IgD-negative memory B cell (primary cell): ENCODE results near the gene ABHD6. TPM values are rescaled to one million over a fixed set of nuclear protein-coding genes. Genes with fewer than 3 reads are reported as not detected.
"Not testable (repeated sequence)": the region's sequence is repeated elsewhere in the genome, so short reads cannot be mapped to it uniquely, and the experiment has no call there.

Source experiments
- H3K27ac Mint-ChIP-seq, 3 donors: one replicate each; pipeline ENCODE4 v1.8.0; 2020 to 2022; ENCODE audit warnings: mild to moderate bottlenecking in 3 of 3, mixed read lengths in 3 of 3, moderate library complexity in 1 of 3
- H3K27me3 Mint-ChIP-seq: one replicate; pipeline ENCODE4 v1.8.0; 2021; ENCODE audit warnings: mixed read lengths
- H3K36me3 Mint-ChIP-seq: one replicate; pipeline ENCODE4 v1.8.0; 2020; ENCODE audit warnings: mild to moderate bottlenecking, mixed read lengths
- H3K4me1 Mint-ChIP-seq, 3 donors: one replicate each; pipeline ENCODE4 v1.8.0; 2020 to 2022; ENCODE audit warnings: mixed read lengths in 3 of 3, mild to moderate bottlenecking in 1 of 3
- H3K4me3 Mint-ChIP-seq, 4 donors: one replicate each; pipeline ENCODE4 v1.8.0; 2020 to 2022; ENCODE audit warnings: mild to moderate bottlenecking in 4 of 4, mixed read lengths in 4 of 4, moderate library complexity in 3 of 4
- H3K9me3 Mint-ChIP-seq, 3 donors: one replicate each; pipeline ENCODE4 v1.8.0; 2020 to 2021; ENCODE audit warnings: mixed read lengths in 3 of 3, mild to moderate bottlenecking in 1 of 3
- polyA plus RNA-seq: library from polyadenylated mRNA; unstranded; fragments of 300-500 nt; fragmentation: Illumina TruSeq; gene quantifications from one replicate; pipeline ENCODE4 v1.2.3, GENCODE V29; 2021

The ABHD6 gene
- polyA plus RNA-seq, 1 donor from 2014 or later, result 11.0 TPM

GRCh38 chr3:58218904-58219303 lies 18.7 kb upstream of the ABHD6 start:
- H3K4me3 Mint-ChIP-seq, result peak overlapping the region in 1 of 4 donors; percentile 36
- H3K36me3 Mint-ChIP-seq, result no peaks in the 10 kb centered on the region
- H3K4me1 Mint-ChIP-seq, result peaks cover 32 to 45% (median 35%) of the 10 kb centered on the region in 3 donors
- no peaks in the 10 kb centered on the region for H3K9me3 Mint-ChIP-seq
- H3K27ac Mint-ChIP-seq, result no peak overlapping the region
- H3K27me3 Mint-ChIP-seq, result no peaks in the 10 kb centered on the region

DNA sequence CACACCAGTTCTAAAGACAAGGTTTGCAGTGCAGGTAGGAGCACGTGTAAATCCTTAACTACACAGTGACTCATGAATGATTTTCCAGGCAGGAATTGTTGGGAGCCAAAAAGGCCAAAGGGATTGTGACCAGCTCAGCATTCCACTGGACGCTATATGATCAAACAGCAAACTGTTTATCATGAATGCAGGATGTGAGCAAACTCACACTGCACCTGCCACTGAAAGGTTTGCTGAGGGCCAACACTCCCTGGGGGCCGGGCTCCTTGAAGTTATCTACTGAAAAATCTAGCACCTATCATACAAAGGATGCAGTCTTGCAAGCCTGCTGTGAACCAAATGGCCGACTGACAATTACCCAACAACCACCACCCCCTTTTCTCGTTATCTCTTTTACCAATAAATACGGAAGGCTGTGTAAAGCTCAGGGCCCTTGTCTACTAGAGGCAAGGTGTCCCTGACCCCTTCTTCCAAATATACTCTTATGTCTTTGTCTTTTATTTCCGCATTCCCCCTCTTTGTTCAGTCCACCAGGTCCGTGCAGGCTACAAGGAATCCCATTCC lies 15.3 kb upstream of the ABHD6 start:
- H3K4me3 Mint-ChIP-seq, result peak overlapping the region in 2 of 4 donors; percentile 21 to 30
- H3K27ac Mint-ChIP-seq, result no peak overlapping the region

GRCh38 chr3:58223855-58224254 lies 13.7 kb upstream of the ABHD6 start:
- H3K27me3 Mint-ChIP-seq, result peaks cover 2% of the 10 kb centered on the region
- H3K9me3 Mint-ChIP-seq, result peaks cover 0 to 1% (median 0%) of the 10 kb centered on the region in 3 donors
- H3K4me1 Mint-ChIP-seq, result peaks cover 2 to 12% (median 5%) of the 10 kb centered on the region in 3 donors
- no peaks in the 10 kb centered on the region for H3K36me3 Mint-ChIP-seq
- H3K27ac Mint-ChIP-seq, result no peak overlapping the region
- H3K4me3 Mint-ChIP-seq, result peak overlapping the region in 1 of 4 donors; percentile 18

More for the DNA sequence above, 15.3 kb upstream of the ABHD6 start:
- H3K27me3 Mint-ChIP-seq, result peaks cover 2% of the 10 kb centered on the region
- H3K36me3 Mint-ChIP-seq, result no peaks in the 10 kb centered on the region
- peaks cover 10 to 20% (median 17%) of the 10 kb centered on the region in 3 donors for H3K4me1 Mint-ChIP-seq
- H3K9me3 Mint-ChIP-seq, result no peaks in the 10 kb centered on the region

GRCh38 chr3:58227933-58228332 lies 9.7 kb upstream of the ABHD6 start:
- not testable (repeated sequence) for H3K4me3 Mint-ChIP-seq, H3K27ac Mint-ChIP-seq, H3K9me3 Mint-ChIP-seq, H3K36me3 Mint-ChIP-seq, H3K27me3 Mint-ChIP-seq
- H3K4me1 Mint-ChIP-seq, result peaks cover 14 to 18% (median 15%) of the 10 kb centered on the region in 3 donors

GRCh38 chr3:58230876-58231552 lies 6.6 kb upstream of the ABHD6 start:
- peaks cover 2% of the 10 kb centered on the region for H3K27me3 Mint-ChIP-seq

DNA sequence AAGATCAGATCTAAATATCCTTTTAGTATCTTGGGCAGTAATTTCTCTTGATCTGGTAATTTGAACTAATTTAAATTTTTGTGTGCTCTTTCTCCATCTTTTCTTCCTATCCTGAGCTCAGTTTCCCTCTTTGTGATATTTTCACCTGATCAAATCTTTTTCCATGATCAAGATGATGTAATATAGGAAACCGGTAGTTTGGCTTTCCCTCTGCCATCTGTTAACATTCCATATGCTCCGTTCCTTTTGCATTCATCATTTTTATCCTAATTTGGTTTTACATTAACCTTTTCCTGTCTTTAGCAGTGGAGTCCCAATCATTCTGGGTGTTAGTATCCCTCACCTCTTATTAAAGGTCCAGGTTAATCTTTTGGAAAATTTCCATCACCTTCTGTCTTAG lies 5.9 kb upstream of the ABHD6 start:
- H3K27ac Mint-ChIP-seq, result no peak overlapping the region
- H3K27me3 Mint-ChIP-seq, result peaks cover 2% of the 10 kb centered on the region
- no peaks in the 10 kb centered on the region for H3K36me3 Mint-ChIP-seq
- peak overlapping the region in 1 of 4 donors; percentile 46 for H3K4me3 Mint-ChIP-seq
- H3K4me1 Mint-ChIP-seq, result peaks cover 25 to 39% (median 27%) of the 10 kb centered on the region in 3 donors
- peaks cover 0 to 1% (median 0%) of the 10 kb centered on the region in 3 donors for H3K9me3 Mint-ChIP-seq

More at GRCh38 chr3:58230876-58231552, 6.6 kb upstream of the ABHD6 start:
- Mint-ChIP-seq H3K36me3 (no peaks in the 10 kb centered on the region), H3K4me3 (peak overlapping the region in 1 of 4 donors; percentile 46), H3K4me1 (peaks cover 25 to 35% (median 27%) of the 10 kb centered on the region in 3 donors), H3K27ac (no peak overlapping the region), H3K9me3 (peaks cover 0 to 1% (median 0%) of the 10 kb centered on the region in 3 donors)

GRCh38 chr3:58234516-58234931 lies 3.1 kb upstream of the ABHD6 start:
- no peaks in the 10 kb centered on the region for H3K36me3 Mint-ChIP-seq
- no peaks in the 10 kb centered on the region for H3K27me3 Mint-ChIP-seq
- peak overlapping the region in 2 of 3 donors; percentile 36 to 61 for H3K27ac Mint-ChIP-seq
- peak overlapping the region in 1 of 4 donors; percentile 89 for H3K4me3 Mint-ChIP-seq
- H3K9me3 Mint-ChIP-seq, result no peaks in the 10 kb centered on the region
- peaks cover 32 to 44% (median 33%) of the 10 kb centered on the region in 3 donors for H3K4me1 Mint-ChIP-seq

- H3K4me1 Mint-ChIP-seq, result peaks cover 33 to 46% (median 35%) of the 10 kb centered on the region in 3 donors
- no peaks in the 10 kb centered on the region for H3K27me3 Mint-ChIP-seq
- no peaks in the 10 kb centered on the region for H3K9me3 Mint-ChIP-seq
- H3K27ac Mint-ChIP-seq, result no peak overlapping the region
- no peaks in the 10 kb centered on the region for H3K36me3 Mint-ChIP-seq
- peak overlapping the region in 2 of 4 donors; percentile 89 to 96 for H3K4me3 Mint-ChIP-seq
Observed at GRCh38 chr3:58235970-58236369, 1.6 kb upstream of the ABHD6 start.

GRCh38 chr3:58236527-58237237 lies 910 bp upstream of the ABHD6 start:
- no peaks in the 10 kb centered on the region for H3K36me3 Mint-ChIP-seq
- H3K9me3 Mint-ChIP-seq, result no peaks in the 10 kb centered on the region
- peak overlapping the region; percentile 89 to 97 (median 92) for H3K4me3 Mint-ChIP-seq
- H3K4me1 Mint-ChIP-seq, result peaks cover 26 to 46% (median 34%) of the 10 kb centered on the region in 3 donors
- H3K27me3 Mint-ChIP-seq, result no peaks in the 10 kb centered on the region
- H3K27ac Mint-ChIP-seq, result peak overlapping the region; percentile 73 to 95 (median 92)

DNA sequence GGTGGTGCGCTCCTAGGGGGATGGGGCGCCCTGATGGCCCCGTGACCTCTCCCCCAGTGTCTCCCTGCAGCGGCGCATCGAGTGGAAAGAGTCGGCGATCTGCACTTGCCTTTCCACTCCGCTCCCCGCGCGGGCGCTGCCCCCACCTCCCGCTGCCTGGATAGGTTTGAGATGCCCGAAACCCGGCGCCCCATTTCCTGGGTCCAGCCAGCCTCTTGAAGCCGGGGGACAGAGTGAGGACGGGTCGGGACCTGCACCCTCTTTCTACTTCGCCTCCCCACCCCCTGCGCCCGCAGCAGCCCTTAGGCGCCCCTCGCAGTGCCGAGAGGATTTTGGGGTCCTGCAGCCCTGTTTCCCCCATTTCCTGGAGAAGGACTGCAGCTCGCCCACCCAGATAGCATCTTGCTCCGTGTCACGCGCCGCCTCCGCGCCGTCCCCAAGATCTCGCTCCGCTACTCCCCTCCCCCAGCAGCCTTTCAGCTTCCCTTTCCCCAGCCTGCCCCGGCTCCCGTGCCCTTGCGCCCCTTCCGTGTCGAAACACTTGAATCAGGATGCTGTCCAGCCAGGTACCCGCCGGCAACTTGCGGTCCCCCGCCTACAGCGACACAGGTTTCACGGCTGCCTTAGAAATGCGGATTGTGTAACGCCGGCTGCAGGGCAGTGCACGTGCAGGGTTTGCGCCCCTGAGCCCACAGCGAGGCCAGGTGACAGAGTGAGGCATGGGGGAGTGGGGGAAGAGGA lies 519 bp downstream of the ABHD6 start:
- H3K36me3 Mint-ChIP-seq, result peaks cover 3% of the 10 kb centered on the region
- peak overlapping the region; percentile 73 to 78 (median 76) for H3K27ac Mint-ChIP-seq
- H3K27me3 Mint-ChIP-seq, result no peaks in the 10 kb centered on the region
- H3K4me1 Mint-ChIP-seq, result peaks cover 18 to 43% (median 31%) of the 10 kb centered on the region in 3 donors
- peak overlapping the region; percentile 89 to 97 (median 93) for H3K4me3 Mint-ChIP-seq
- H3K9me3 Mint-ChIP-seq, result no peaks in the 10 kb centered on the region

DNA sequence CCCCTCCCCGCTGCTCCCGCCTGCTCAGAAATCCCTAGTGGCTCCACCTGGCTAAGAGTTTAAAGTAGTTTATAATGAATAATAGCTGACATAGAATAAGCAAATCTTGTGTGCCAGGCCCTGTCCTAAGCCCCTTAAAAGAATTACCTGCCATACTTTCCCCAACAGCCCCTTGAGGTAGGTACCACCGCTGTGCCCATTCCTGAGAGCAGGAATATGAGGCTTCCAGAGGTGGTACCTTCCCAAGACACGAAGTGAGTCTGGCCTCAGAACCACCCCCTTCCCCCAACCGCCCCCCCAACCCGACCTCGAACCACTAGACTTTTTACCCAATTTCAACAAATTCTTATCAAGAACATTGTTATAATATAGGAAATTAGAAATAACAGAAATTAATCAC lies 1.2 kb downstream of the ABHD6 start:
- Mint-ChIP-seq H3K36me3 (peaks cover 4% of the 10 kb centered on the region), H3K9me3 (no peaks in the 10 kb centered on the region), H3K27me3 (no peaks in the 10 kb centered on the region), H3K4me3 (peak overlapping the region; percentile 89 to 97 (median 93)), H3K27ac (peak overlapping the region; percentile 47 to 76 (median 73)), H3K4me1 (peaks cover 21 to 40% (median 32%) of the 10 kb centered on the region in 3 donors)

DNA sequence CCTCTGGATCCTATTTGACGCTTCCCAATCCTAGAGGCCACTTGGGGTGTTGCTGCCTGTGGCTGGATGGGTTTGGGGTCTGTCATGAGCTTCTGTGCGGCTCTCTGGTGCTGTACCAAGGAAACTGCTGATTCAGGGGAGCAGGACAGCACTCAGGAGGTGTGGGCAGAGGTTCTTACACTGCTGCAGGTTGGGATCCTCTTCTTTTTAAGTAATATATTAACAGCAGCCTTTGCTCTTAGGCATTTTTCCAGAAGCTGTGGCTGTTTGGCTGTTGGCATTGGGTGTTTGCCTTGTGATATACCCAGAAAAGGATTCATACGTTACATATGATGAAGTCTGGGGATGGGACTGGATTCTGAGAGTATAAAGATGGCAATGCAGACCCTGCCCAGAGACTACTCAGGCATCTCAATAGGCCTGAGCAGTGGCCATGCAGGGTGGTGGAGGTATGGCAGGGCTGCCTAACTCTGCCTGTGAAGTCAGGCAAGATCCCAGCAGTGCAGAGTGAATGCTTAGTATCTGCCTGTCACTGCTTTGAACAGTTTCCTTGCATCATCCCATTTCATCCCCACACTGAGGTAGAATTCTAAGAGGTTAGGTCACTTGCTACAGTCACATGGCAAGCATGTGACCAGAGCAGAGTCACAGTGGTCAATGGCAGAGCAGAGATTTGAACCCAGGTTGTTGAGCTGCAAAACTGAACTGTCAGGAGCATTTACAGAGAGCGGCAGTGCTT lies 3.9 kb downstream of the ABHD6 start:
- H3K9me3 Mint-ChIP-seq, result no peaks in the 10 kb centered on the region
- no peaks in the 10 kb centered on the region for H3K27me3 Mint-ChIP-seq
- peak overlapping the region in 1 of 3 donors; percentile 73 for H3K27ac Mint-ChIP-seq
- peaks cover 4% of the 10 kb centered on the region for H3K36me3 Mint-ChIP-seq
- H3K4me1 Mint-ChIP-seq, result peaks cover 17 to 39% (median 33%) of the 10 kb centered on the region in 3 donors
- H3K4me3 Mint-ChIP-seq, result peak overlapping the region in 1 of 4 donors; percentile 70

DNA sequence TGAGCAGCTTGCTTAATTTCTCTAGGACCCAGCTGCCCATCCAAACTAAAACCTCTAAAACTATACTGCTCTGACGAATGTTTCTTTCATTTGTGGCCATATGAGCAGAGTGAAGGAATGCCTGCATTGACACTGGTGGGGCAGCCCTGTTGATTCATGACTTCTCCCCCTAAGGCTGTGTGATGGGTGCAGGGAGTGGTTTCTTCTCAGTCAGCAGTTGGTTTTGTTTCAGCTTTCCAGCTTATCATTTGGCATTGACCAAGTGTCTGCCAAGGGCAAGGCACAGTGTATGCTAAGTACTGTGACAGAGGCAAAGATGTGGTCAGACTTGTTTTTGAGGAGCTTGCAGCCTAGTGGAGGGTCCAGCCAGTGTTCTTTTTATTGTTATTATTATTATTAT lies 4.7 kb downstream of the ABHD6 start:
- Mint-ChIP-seq H3K27me3 (no peaks in the 10 kb centered on the region), H3K4me3 (no peak overlapping the region), H3K4me1 (peaks cover 17 to 38% (median 36%) of the 10 kb centered on the region in 3 donors), H3K9me3 (no peaks in the 10 kb centered on the region), H3K27ac (peak overlapping the region in 1 of 3 donors; percentile 73), H3K36me3 (peaks cover 4% of the 10 kb centered on the region)

- peak overlapping the region in 1 of 3 donors; percentile 30 for H3K27ac Mint-ChIP-seq
- H3K4me3 Mint-ChIP-seq, result peak overlapping the region in 1 of 4 donors; percentile 56
- H3K27me3 Mint-ChIP-seq, H3K9me3 Mint-ChIP-seq, H3K36me3 Mint-ChIP-seq: not testable (repeated sequence)
- peaks cover 17 to 39% (median 36%) of the 10 kb centered on the region in 3 donors for H3K4me1 Mint-ChIP-seq
Observed at GRCh38 chr3:58242860-58243259, 5.3 kb downstream of the ABHD6 start.
